Urinary bladder (tissue), 4 donors: ENCODE data around the gene ERAL1. TPM values are rescaled to one million over a fixed set of nuclear protein-coding genes. Genes with fewer than 3 reads are reported as not detected.
A peak's percentile ranks its signal among the peaks of the same experiment; 100 is the strongest.
"Not testable (repeated sequence)": the region's sequence is repeated elsewhere in the genome, so short reads cannot be mapped to it uniquely, and the experiment has no call there.

Experiments used
- DNase-seq: peaks from one replicate; pipeline ENCODE4 v3.0.0-alpha.2; 2015; ENCODE audit errors: extremely low spot score
- H3K27ac ChIP-seq: one replicate; pipeline ENCODE4 v1.5.1; 2013; ENCODE audit warnings: low read depth, mild to moderate bottlenecking, moderate library complexity
- H3K36me3 ChIP-seq: one replicate; pipeline ENCODE4 v1.6.1; 2013; ENCODE audit warnings: mild to moderate bottlenecking, moderate library complexity; ENCODE audit not compliant: insufficient read depth
- H3K4me1 ChIP-seq: one replicate; pipeline ENCODE4 v1.6.1; 2013; ENCODE audit warnings: mild to moderate bottlenecking, moderate library complexity; ENCODE audit not compliant: insufficient read depth
- H3K4me3 ChIP-seq: one replicate; pipeline ENCODE4 v1.5.1; 2013; ENCODE audit warnings: low read depth, low read length
- WGBS: extraction: QIAGEN DNeasy Blood & Tissue Kit; methylation state at CpG from one replicate; pipeline ENCODE4 v1.1.7; 2013; 5-methylcytosine and 5-hydroxymethylcytosine counted together
- polyA plus RNA-seq: library from polyadenylated mRNA; stranded (reverse); fragments of 200-250 nt; gene quantifications from one replicate; pipeline ENCODE4 v1.2.3, GENCODE V29; 2013
- small RNA-seq: library from RNA; depleted of rRNA; stranded (forward); fragments of <200 nt; gene quantifications from one replicate; pipeline ENCODE3, GENCODE V24; 2014
- total RNA-seq: library from RNA; depleted of rRNA; stranded (reverse); fragments of >200 nt; gene quantifications from one replicate; pipeline ENCODE4 v1.2.3, GENCODE V29; 2014
- donor health status: healthy with polysubstance abuse.
- donor health status: healthy.

The ERAL1 gene
- total and polyA plus RNA-seq, 2 donors, result 16.0 to 35.8 TPM

- peak within 1 kb of the TSS; percentile 70 for H3K4me3 ChIP-seq
- no peaks in the 10 kb centered on the region for H3K4me1 ChIP-seq
- 1% methylated on average over 55 of the region's 55 CpGs for WGBS
- no peaks in the 10 kb centered on the region for H3K36me3 ChIP-seq
- peak within 1 kb of the TSS; percentile 61 for H3K27ac ChIP-seq
- peak; percentile 50 for DNase-seq
These were observed 48.2 kb downstream of the ERAL1 start, which contains the start of gene DHRS13 for GRCh38 chr17:28902819-28903545. Gene DHRS13, minus strand, starts transcription at chr17:28903079. Its CDS starts 135 bp downstream, at chr17:28902944.

- not testable (repeated sequence) for H3K4me1 ChIP-seq, H3K27ac ChIP-seq, DNase-seq, H3K36me3 ChIP-seq, H3K4me3 ChIP-seq
- 63% methylated on average over 5 of the region's 5 CpGs for WGBS
These were observed 48.7 kb downstream of the ERAL1 start for GRCh38 chr17:28903546-28903841.

GRCh38 chr17:28904800-28905199 lies 50.0 kb downstream of the ERAL1 start:
- H3K36me3 ChIP-seq, result peaks cover 3% of the 10 kb centered on the region
- H3K4me3 ChIP-seq, result no peak overlapping the region
- 60% methylated on average over 4 of the region's 4 CpGs for WGBS
- no peak overlapping the region for H3K27ac ChIP-seq
- H3K4me1 ChIP-seq, result no peaks in the 10 kb centered on the region
- DNase-seq, result no peak

- no peak for DNase-seq
- WGBS, result 70% methylated on average over 9 of the region's 9 CpGs
- H3K27ac ChIP-seq, result no peak overlapping the region
- H3K4me1 ChIP-seq, result no peaks in the 10 kb centered on the region
- H3K4me3 ChIP-seq, result no peak overlapping the region
- H3K36me3 ChIP-seq, result peaks cover 5% of the 10 kb centered on the region
These were observed 51.5 kb downstream of the ERAL1 start for GRCh38 chr17:28906276-28906675.

GRCh38 chr17:28906706-28907438 lies 52.1 kb downstream of the ERAL1 start:
- WGBS, result 52% methylated on average over 7 of the region's 7 CpGs
- no peaks in the 10 kb centered on the region for H3K4me1 ChIP-seq

GRCh38 chr17:28907709-28908475 lies 53.1 kb downstream of the ERAL1 start:
- H3K4me3 ChIP-seq, result no peak overlapping the region
- peaks cover 7% of the 10 kb centered on the region for H3K36me3 ChIP-seq
- 38% methylated on average over 3 of the region's 3 CpGs for WGBS
- no peak for DNase-seq
- no peaks in the 10 kb centered on the region for H3K4me1 ChIP-seq
- H3K27ac ChIP-seq, result peak overlapping the region; percentile 54

More at GRCh38 chr17:28906706-28907438, 52.1 kb downstream of the ERAL1 start:
- Histone ChIP-seq H3K36me3 (peaks cover 5% of the 10 kb centered on the region), H3K27ac (no peak overlapping the region), H3K4me3 (no peak overlapping the region)
- no peak for DNase-seq

- 18% methylated on average over 6 of the region's 6 CpGs for WGBS
- Histone ChIP-seq H3K4me3 (no peak overlapping the region), H3K4me1 (no peaks in the 10 kb centered on the region), H3K36me3 (peaks cover 9% of the 10 kb centered on the region), H3K27ac (peak overlapping the region; percentile 54)
- no peak for DNase-seq
These were observed 53.9 kb downstream of the ERAL1 start for GRCh38 chr17:28908640-28909167.

GRCh38 chr17:28910534-28910933 lies 55.7 kb downstream of the ERAL1 start:
- no peaks in the 10 kb centered on the region for H3K4me1 ChIP-seq
- no peak for DNase-seq
- H3K36me3 ChIP-seq, result peaks cover 12% of the 10 kb centered on the region
- WGBS, result 86% methylated on average over 1 of the region's 1 CpG
- no peak overlapping the region for H3K27ac ChIP-seq
- H3K4me3 ChIP-seq, result no peak overlapping the region

Small RNA genes within 50 kb of the gene (small RNA-seq; reads per million reads assigned to genes)
- not detected for gene RF00019

Other genes starting within 250 kb of the ERAL1 start
- 13.0 TPM for gene RSKR, start 240.8 kb upstream of the ERAL1 start, total RNA-seq
- gene RSKR, start 240.8 kb upstream of the ERAL1 start, polyA plus RNA-seq, result 2.4 TPM
- gene BLTP2, start 209.9 kb upstream of the ERAL1 start, total RNA-seq, result 66.6 TPM
- 42.1 TPM for gene BLTP2, start 209.9 kb upstream of the ERAL1 start, polyA plus RNA-seq
- 35.8 TPM for gene SDF2, start 193.1 kb upstream of the ERAL1 start, total RNA-seq
- gene SDF2, start 193.1 kb upstream of the ERAL1 start, polyA plus RNA-seq, result 73.1 TPM
- gene SUPT6H, start 192.8 kb upstream of the ERAL1 start, total RNA-seq, result 47.2 TPM
- gene SUPT6H, start 192.8 kb upstream of the ERAL1 start, polyA plus RNA-seq, result 42.1 TPM
- 1.7 TPM for gene PROCA1, start 143.1 kb upstream of the ERAL1 start, total RNA-seq
- 1.8 TPM for gene PROCA1, start 143.1 kb upstream of the ERAL1 start, polyA plus RNA-seq
- 63.7 TPM for gene RAB34, start 137.1 kb upstream of the ERAL1 start, total RNA-seq
- 170 TPM for gene RAB34, start 137.1 kb upstream of the ERAL1 start, polyA plus RNA-seq
- 428 TPM for gene RPL23A, start 135.0 kb upstream of the ERAL1 start, total RNA-seq
- 1,648 TPM for gene RPL23A, start 135.0 kb upstream of the ERAL1 start, polyA plus RNA-seq
- gene TLCD1, start 128.8 kb upstream of the ERAL1 start, total RNA-seq, result 1.7 TPM
- gene TLCD1, start 128.8 kb upstream of the ERAL1 start, polyA plus RNA-seq, result 5.1 TPM
- 3.2 TPM for gene NEK8, start 126.2 kb upstream of the ERAL1 start, total RNA-seq
- gene NEK8, start 126.2 kb upstream of the ERAL1 start, polyA plus RNA-seq, result 2.1 TPM
- gene TRAF4, start 111.0 kb upstream of the ERAL1 start, total RNA-seq, result 14.7 TPM
- 22.8 TPM for gene TRAF4, start 111.0 kb upstream of the ERAL1 start, polyA plus RNA-seq
- 6.8 TPM for gene FAM222B, start 12.2 kb upstream of the ERAL1 start, total RNA-seq
- gene FAM222B, start 12.2 kb upstream of the ERAL1 start, polyA plus RNA-seq, result 15.0 TPM
- 25.1 TPM for gene FLOT2, start 42.7 kb downstream of the ERAL1 start, total RNA-seq
- 120 TPM for gene FLOT2, start 42.7 kb downstream of the ERAL1 start, polyA plus RNA-seq
- 8.5 TPM for gene DHRS13, start 48.1 kb downstream of the ERAL1 start, total RNA-seq
- 8.8 TPM for gene DHRS13, start 48.1 kb downstream of the ERAL1 start, polyA plus RNA-seq
- 21.1 TPM for gene PHF12, start 96.5 kb downstream of the ERAL1 start, total RNA-seq
- 30.8 TPM for gene PHF12, start 96.5 kb downstream of the ERAL1 start, polyA plus RNA-seq
- 0.16 TPM for gene SEZ6, start 151.0 kb downstream of the ERAL1 start, total RNA-seq
- 0.04 TPM for gene SEZ6, start 151.0 kb downstream of the ERAL1 start, polyA plus RNA-seq
- 4.0 TPM for gene PIPOX, start 188.1 kb downstream of the ERAL1 start, total RNA-seq
- gene PIPOX, start 188.1 kb downstream of the ERAL1 start, polyA plus RNA-seq, result 4.6 TPM